ENCODE data around the gene C1QC.
A peak's percentile ranks its signal among the peaks of the same experiment; 100 is the strongest.

The C1QC gene

GRCh38 chr1:22619798-22620197 lies 23.6 kb upstream of the C1QC start:
- no peak for DNase-seq

- no peak for DNase-seq
Measured at GRCh38 chr1:22621761-22622160, 21.7 kb upstream of the C1QC start.

DNA sequence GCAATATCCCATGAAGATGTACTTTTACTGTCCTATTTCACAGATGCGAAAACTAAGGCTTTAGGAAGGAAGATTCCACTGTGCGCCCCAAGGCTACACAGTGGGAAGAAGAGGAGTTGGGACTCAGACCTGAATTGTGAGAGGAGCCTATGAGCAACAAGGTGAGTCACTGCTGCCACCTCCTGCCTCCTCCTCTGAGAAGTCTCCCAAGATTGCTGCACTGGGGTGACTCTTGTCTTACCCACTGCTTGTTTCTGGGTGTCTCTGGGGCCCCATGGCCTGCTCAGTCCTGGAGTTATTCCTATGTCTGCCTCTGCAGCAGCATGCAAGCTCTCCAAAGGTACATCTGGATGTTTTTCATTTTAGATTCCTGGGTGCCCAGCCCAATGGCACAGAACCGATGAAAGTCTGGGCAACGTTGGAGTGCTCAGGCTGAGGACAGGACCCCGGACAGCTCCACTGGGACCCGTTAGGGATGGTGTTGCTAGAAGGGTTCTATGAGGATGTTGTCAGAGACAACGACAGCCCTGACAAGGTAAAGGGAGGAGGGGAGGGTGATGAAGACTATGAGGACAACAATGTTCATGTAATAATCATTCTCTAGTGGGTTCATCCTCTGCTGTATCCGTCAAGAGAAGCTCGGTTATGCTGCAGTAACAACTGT lies 18.0 kb upstream of the C1QC start:
- no peak for DNase-seq

DNA sequence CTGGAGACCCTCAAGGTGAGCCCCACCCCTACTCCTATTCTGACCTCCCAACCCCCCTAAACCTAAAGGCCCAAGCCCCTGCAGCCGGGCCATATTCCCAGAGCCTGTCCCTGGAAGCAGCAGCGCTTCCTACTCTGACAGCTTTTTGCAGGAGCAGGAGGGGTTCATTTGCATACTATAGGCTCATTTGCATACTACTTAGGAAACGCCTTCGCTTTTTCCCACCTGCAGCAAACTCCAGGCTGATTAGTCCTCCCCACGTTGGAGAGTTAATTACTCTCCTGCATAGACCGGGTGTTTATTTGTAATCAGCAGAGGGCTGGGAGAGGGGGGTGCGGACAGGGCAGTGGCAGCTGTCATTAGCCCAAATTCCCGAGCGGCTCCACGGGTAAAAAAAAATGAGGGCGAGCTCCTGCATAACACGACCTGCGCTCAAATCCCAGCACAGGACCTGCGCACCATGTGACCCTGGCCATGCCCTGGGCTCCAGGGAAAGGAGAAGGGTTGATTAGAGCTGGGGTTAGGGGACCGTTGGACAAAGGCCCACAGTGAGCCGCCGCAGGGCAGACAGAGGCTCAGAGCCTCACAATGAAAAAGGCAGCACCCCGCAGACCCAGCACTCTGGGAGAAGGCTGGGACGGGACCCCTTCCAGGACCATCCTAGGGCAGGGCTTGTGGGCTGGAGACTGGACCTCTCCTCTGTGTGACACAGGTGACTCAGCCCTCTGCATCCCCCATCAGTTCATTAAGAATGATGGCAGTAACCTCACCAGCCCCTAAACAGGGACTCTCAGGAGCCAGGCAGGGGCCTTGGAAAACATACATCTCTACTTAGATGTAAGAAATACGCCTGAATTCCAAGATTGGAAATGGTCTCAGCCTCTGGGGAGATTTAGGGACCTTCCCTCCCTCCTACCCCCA lies 16.9 kb upstream of the C1QC start:
- DNase-seq: peak; percentile 76

- peak; percentile 79 for DNase-seq
Measured at GRCh38 chr1:22627331-22627730, 16.1 kb upstream of the C1QC start.

GRCh38 chr1:22628698-22629444 lies 14.6 kb upstream of the C1QC start:
- DNase-seq: peak; percentile 46

DNA sequence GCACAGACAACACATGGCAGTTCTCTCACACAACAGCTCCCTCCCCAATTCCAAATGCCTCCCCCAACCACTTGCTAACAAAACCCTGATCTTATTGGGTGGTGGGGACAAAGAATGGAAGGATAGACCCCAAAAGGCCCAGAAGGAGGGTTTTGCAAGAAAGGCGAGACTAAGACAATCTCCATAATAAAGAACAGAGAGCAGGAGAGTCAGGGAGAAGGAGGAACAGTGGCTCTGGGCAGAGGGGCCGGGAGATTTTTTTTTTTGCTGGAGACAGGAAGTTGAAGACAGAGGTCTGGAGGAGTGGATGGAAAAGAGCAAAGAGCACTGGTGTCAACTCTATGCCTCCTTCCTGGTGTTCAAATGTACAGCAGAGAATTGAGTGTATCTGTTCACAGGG lies 13.5 kb upstream of the C1QC start:
- no peak for DNase-seq

DNA sequence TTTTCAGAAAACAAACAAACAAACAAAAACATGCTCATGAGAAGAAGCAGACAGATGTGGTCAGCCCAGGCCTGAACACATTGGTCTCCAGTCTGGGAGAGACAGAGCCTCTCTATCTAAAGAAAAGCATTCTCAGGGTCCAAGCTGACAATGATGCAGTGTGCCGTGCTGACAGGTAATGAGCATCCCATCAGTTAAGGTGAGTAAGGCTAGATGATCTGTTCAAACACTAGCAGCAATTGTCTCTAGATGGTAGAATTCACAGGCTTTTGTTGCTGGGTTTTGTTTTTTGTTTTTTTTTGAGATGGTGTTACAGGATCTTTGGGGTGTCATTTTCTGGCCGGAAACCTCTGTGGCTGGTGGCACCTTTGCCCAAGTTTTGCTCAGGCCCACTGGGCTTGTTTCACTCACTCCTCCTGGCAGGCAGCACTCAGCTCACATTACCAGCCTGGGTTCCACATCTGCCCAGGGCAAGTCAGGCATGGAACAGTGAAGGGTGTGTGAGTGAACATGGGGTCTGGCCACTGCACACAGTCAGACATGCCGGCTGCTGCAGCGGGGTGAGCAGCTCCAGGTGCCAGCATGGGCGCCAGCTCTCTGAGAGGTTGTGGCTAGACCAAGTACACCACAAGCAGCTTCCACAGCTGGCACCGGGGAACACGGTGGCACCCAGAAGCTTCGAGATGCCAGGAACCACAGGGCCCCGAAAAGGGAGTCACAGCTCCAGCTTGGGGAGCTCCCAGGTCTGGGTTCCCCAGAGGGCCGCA lies 9.6 kb upstream of the C1QC start:
- DNase-seq: no peak

- no peak for DNase-seq
Measured at GRCh38 chr1:22635436-22635835, 8.0 kb upstream of the C1QC start.

- DNase-seq: no peak
Measured at GRCh38 chr1:22636353-22636752, 7.1 kb upstream of the C1QC start, which contains the start of gene C1QA. TSS of gene C1QA (plus strand) at chr1:22636628. CDS start at chr1:22637617, 989 bp downstream.

GRCh38 chr1:22636927-22637326 lies 6.5 kb upstream of the C1QC start:
- DNase-seq: peak; percentile 74

- DNase-seq: no peak
Measured at GRCh38 chr1:22637907-22638445, 5.5 kb upstream of the C1QC start.

- DNase-seq: no peak
Measured at GRCh38 chr1:22638476-22639234, 4.8 kb upstream of the C1QC start.

DNA sequence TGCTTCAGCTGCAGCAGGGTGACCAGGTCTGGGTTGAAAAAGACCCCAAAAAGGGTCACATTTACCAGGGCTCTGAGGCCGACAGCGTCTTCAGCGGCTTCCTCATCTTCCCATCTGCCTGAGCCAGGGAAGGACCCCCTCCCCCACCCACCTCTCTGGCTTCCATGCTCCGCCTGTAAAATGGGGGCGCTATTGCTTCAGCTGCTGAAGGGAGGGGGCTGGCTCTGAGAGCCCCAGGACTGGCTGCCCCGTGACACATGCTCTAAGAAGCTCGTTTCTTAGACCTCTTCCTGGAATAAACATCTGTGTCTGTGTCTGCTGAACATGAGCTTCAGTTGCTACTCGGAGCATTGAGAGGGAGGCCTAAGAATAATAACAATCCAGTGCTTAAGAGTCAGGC lies 4.1 kb upstream of the C1QC start:
- peak; percentile 28 for DNase-seq

DNA sequence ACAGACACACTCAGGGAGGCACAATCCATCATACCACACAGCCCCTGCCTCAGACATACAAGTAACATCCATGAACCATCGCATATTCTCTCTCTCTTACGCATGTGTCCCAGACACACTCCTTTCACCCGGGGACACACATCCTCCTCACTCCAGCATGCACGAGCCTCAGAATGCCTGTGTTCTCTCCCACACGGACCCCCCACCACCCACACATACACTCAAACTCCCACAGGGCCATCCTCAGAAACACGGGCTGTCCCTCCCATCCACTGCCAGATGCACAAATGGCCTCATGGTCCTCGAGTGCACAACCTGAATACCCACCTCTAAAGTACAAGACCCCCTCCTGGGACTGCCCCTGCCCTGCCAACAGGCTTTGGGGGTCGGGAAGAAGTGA lies 2.2 kb upstream of the C1QC start:
- no peak for DNase-seq

DNA sequence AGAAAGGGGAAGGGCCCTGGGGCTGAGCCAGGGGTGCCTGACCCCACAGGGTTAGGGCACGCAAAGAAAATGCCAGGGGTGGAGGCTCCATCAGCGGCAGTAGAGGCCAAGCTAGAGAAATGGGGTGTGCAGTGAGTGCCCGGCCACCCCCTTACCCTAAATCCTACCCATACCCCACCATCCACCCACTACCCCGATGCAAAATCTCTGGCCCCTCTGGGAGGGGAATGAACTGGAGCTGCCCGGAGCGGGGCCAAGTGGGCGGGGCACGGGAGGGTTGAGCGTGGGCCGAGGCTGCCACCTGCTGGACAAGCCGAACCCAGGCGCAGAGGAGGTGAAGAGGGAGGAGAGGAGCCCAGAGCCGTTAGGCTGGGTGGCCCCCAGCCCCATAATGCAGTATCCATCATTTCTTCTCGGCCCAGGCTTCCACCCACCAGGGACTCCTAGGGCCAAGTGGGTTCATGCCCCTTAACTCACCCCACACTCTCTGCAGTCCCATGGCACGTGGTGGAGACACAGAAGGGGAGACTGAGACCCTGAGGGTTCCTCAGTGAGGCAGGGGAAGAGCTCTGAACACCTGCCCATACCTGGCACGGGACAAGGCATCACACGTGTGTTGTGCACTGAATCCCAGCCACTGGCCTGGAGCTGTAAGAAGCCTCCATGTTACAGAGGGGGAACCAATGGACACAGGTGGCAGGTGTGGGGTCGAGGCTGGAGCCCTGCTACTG lies 1.4 kb upstream of the C1QC start:
- DNase-seq: peak; percentile 66

DNA sequence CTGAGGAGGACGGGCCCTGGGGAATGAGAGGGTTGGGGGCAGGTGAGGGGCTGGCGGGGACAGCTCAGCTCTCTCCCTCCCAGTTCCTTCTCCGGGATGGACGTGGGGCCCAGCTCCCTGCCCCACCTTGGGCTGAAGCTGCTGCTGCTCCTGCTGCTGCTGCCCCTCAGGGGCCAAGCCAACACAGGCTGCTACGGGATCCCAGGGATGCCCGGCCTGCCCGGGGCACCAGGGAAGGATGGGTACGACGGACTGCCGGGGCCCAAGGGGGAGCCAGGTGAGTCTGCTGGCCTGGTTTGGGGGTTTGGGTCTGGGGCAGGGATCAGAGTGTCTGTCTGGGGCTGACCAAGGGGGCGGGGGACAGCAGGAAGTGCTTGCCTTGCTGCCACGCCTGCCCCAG lies 495 bp downstream of the C1QC start:
- no peak for DNase-seq

DNA sequence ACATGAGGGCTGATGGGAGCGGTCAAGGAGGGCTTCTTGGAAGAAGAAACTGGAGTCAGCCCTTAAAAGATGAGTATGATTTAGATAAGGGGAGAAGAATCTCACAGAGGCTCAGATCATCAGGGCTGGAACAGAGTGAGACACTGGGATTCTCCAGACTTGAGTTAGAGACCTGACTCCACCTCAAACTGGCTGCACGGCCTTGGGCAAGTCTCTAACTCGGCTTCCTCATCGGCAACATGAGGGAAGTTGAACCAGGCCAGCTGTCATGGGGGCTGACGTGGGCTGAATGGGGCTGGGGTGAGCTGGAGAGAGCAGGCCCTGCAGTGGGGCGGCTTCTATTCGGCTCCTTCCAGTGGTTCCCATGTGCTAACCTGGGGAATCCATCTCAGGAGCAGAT lies 2.5 kb downstream of the C1QC start:
- DNase-seq: no peak

- DNase-seq: no peak
Measured at GRCh38 chr1:22646384-22646783, 3.0 kb downstream of the C1QC start.

DNA sequence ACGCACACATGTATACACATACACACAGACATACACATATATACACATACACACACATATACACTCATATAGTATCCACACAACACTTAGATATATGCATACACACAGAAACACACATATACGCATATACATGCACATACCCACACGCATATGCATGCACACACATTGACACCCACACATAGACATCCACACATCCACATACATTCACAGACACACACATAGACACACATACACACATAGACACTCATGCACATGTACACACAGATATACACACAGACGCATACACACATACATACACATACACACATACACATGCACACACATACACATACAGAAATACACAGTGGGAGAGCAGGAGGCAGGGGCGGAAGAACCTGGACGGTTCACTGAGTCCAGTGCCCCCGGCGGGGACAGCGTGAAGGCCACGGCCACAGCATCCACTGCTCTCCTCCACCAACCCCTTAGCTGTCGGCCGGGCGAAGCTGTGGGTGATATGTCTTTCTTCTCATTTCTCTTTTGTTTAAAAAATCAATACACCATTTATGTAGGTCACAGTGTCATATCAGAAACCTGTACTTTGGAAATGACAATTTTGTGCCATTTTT lies 6.8 kb downstream of the C1QC start:
- no peak for DNase-seq

Data from NCI-H69 (cell line).